DMS 273 treated with DMSO at 0.1 percent for 48 hours (cell line): ENCODE data around the gene VAMP7.
"Not testable (repeated sequence)": the region's sequence is repeated elsewhere in the genome, so short reads cannot be mapped to it uniquely, and the experiment has no call there.

Source experiments
- DNase-seq: peaks from one replicate; lab custom pipeline; 2025; lab: John Stamatoyannopoulos, UW

The VAMP7 gene

DNA sequence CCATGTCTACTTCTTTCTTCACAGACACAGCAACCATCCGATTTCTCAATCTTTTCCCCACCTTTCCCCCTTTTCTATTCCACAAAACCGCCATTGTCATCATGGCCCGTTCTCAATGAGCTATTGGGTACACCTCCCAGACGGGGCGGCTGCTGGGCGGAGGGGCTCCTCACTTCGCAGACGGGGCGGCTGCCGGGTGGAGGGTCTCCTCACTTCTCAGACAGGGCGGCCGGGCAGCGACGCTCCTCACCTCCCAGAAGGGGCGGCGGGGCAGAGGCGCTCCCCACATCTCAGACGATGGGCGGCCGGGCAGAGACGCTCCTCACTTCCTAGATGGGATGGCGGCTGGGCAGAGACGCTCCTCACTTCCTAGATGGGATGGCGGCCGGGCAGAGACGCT, 26.5 kb downstream of the VAMP7 start:
- DNase-seq: not testable (repeated sequence)

DNA sequence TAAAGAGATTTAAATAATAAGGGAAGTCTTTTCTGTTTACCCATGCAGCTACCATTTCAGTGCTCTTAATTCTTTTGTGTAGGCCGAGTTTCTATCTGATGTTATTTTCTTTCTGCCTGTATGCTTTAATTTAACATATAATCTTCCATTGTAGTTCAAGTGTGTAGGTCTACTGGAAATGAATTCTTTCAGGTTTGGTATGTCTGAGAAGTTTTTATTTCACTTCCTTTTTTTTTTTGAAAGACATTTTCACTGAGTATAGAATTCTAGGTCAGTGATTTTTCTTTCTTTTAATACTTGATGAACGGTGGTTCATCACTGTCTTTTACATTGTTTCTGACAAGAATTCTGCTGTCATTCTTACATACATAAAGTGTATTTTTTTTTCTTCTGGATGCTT, 42.1 kb downstream of the VAMP7 start:
- DNase-seq: no peak

DNA sequence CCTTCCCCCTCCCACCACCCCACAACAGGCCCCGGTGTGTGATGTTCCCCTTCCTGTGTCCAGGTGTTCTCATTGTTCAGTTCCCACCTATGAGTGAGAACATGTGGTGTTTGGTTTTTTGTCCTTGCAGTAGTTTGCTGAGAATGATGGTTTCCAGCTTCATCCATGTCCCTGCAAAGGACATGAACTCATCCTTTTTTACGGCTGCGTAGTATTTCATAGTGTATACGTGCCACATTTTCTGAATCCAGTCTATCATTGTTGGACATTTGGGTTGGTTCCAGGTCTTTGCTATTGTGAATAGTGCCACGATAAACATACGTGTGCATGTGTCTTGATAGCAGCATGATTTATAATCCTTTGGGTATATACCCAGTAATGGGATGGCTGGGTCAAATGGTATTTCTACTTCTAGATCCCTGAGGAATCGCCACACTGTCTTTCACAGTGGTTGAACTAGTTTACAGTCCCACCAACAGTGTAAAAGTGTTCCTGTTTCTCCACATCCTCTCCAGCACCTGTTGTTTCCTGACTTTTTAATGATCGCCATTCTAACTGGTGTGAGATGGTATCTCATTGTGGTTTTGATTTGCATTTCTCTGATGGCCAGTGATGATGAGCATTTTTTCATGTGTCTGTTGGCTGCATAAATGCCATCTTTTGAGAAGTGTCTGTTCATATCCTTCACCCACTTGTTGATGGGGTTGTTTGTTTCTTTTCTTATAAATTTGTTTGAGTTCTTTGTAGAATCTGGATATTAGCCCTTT, 49.9 kb downstream of the VAMP7 start:
- DNase-seq: not testable (repeated sequence)

DNA sequence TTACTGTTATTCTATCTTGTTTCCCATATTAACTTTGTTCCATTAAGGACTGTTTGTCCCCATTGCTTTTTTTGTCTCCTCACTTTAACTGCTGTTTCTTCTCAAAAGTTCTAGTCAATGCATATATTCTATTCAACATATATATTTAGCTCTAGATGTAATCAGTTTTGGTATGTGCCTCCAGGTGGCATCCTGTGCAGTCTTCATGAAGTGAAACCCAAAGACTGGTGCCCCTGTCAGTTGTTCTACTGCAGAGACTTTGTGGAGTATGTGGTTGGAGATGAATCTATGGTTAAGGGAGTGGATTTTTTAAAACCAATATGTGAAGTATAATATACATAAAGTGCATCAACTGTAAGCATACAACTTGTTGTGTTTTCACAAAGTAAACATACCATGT, 57.0 kb downstream of the VAMP7 start:
- DNase-seq: no peak

DNA sequence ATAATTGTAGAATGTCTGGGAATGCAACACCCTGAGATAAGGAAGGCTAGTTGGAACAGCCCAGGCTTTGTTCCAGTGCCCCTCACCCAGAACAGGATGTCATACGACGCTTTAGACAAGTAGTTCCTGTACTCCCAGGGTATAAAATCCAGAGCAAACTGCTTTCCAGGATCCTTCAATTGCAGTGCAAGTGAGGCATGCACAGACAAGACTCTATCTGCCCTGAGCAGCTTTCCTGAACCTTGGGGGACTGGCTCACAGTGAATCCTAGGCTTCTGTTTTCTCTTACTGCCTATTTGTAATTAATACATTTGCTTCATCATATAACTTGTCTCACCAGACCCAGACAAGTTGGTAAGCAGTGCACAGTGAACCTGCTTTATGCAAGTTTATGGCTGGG, 68.0 kb downstream of the VAMP7 start:
- DNase-seq: no peak

DNA sequence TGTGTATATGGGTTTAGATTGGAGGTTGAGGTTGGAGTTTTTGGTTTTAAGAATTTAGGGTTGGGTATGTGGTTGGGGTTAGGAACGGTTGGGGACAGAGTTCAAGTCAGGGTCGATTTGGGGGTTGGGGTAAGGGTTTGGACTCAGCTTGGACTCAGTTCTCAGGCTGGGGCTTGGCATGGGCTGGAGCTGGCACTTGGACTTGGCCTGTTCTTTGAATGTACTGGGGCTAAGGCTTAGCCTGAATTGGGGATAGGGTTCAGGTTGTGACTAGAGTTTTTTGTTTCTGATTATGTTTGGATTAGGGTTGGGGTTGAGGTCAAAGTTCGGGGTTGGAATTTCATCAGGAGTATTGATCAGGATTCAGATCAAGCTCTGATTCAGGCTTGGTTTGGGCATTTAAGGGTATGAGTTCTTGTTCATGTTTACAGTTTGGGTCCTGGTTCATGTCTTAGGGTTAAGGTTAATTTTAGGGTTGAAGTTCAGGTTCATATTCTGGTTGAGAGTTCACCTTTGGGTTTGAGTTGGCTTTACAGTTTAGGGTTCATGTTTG, 70.2 kb downstream of the VAMP7 start:
- DNase-seq: no peak

DNA sequence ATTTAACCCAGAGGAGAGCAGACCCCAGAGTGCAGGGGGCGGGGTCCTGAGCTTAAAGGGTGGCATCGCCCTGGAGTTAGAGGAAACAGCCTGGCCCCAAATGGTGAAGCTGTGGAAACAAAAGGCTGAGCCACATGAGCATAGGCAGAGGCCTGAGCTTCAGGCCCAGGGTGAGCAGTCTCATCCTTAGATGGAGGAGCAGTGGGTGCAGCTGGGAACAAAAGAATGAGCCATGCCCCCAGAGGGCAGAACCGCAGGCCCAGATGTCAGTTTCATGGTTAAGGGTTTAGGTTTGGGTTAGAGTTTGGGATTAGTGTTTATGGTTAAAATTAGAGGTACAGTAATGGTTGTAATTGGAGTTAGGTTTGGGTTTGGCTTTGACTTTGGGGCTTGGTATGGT, 71.9 kb downstream of the VAMP7 start:
- no peak for DNase-seq

DNA sequence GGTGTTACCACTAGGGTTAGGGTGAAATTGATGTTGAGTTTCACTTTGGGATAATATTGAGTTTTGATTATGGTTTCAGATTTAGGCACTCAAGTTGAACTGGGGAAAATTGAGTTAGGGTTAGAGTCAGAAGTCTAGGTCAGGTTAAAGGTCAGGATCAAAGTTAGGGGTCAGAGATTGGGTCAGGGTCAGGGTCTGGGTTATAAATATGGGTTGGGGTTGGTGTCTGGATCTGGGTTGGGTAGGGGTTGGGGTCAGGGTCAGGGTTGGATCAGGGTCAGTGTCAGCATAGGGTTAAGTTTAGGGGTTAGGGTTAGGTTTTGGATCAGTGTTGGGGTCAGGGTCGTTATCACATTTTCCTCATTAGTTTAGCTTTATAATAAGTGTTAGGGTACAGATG, 73.6 kb downstream of the VAMP7 start:
- DNase-seq: no peak

DNA sequence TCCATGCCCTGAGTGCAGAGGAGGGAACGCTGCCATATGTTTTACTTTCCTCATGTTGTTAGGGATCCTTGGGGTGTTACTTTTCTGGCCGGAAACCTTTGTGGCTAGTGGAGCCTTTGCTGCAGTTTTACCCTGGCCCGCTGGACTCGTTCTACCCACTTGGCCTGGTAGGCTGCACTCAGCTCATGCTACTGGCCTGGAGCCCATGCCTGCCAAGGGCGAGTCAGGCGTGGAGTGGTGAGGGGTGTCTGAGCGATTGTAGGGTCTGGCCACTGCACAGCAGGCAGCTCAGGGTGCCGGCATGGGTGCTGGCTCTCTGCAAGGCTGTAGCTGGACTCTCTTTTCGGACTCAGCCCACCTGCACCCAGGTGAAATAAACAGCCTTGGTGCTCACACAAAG, 75.0 kb downstream of the VAMP7 start:
- DNase-seq: no peak

DNA sequence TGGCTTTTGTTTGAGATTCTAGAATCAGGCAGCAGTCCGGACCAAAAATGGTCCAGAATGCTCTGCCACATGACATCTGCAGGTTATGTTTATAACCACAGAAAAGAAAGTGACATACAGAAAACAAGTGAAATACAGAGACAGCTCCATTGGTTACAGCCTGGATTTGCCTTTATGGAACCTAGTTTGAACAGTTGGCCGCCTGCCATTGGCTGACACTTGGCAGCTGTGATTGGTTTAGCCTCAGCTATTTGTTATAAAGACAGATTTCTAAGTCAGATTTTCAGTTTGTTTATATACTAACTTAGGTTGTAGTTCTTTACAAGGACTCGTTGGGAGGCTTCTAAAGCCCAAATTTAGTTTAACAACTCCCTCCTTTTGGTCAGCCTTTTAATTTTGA, 75.5 kb downstream of the VAMP7 start:
- no peak for DNase-seq

DNA sequence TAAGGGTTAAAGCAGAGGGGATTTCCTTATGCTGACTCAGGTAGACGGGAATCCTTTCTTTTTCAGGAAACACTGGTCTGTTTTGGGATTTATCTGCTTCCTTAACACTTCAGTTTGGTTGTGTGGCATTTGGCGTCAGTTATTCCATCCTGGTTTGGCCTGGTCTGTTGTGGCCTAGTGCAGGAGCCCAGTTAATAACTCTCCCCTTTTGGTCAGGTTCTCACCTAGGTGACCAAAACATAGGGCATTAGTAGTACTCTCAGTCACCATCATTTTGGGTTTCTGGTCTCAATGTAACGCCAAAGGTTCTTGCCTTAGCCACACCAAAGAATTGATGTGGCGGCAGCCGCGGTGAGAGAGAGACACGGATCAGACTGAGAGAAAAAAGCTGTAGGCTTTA, 76.7 kb downstream of the VAMP7 start:
- no peak for DNase-seq

DNA sequence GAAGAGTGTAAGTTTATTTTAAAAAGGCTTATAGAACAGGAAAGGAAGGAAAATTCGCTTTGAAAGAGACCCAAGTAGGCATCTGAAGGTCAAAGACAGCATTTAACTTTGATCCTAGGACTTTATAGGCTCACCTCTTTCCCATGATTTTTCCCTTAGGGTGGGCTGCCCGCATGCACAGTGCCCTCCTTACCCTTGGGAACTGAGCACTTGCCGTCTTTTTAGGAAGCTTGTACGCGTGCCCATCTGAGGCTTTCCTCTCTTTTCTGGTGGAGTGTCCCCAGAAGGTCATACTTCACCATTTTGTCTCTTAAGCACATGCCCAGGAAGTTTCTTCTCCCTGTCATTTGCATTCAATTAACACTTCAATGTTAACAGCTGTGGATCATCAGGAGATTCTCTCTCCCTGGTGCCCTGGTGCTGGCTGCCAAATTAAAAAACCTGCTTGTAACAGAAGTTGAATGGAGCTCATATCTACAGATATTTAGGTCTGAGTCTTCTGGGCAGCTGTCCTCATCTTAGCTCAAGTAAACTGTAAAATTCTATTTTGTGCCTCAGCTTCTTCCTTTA, 78.0 kb downstream of the VAMP7 start:
- DNase-seq: no peak

DNA sequence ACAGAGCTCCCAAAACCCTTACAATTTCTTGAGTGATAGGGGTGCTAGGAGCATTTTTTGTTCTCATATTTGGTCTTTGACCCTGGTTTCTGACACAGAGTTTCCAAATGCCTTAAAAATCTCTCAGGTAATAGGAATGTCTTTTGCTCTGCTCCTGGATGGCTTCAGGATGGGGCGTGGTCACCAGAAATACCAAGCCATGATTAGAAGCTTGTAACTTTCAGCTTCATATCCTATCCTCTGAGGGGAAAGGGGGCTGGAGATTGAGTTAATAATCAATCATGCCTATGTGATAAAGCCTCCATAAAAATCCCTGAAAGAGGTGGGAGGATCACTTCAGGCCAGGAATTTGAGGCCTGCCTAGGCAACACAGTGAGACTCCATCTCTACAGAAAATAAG, 81.8 kb downstream of the VAMP7 start:
- DNase-seq: no peak

DNA sequence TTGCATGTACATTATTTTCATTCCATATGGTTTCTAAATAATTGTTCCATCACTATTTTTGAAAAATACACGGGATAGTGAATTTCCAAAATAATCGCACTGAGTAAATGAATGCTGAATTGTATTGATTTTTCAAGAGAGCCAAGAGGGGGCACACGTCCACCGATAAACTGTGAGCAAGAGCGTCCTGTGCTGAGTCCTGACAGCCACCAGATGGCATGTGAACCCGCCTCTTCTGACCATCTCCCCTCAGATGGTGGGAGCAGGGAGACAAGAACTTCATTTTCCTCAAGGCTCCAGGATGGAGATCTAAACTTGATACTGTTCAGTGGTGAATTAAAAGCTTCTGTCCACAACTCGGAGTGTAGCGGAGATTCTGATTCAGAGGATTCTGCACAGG, 85.7 kb downstream of the VAMP7 start:
- peak; percentile 66 for DNase-seq

DNA sequence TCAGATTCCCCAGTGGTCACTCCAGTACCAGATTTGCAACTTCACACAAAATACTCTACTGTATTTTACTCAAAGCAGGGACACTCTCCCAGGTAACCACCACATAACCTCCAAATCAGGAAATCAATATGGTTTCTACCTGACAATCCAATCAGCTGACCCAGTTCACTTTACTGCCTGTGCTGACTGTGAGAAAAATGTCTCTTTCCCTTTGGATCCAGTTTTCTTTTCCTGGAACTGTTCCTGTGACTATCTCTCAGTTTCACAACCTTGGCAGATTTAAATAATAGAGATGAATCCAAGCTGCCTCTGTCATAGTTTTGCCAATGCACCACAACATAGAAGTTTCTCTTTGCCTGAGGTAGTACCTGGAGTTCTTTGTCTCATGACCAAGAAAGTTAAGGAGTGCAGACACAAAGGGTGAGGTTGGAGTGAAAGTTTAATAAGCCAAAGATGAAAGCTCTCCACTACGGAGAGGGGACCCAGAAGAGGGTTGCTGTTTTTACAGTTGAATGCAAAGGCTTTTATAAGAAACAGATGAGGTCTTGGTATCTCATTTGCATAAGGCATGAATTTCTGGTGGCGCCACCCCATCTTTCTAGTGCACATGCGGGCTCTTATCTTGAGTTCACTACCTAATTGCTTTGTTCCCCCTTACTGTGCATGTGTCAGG, 86.6 kb downstream of the VAMP7 start:
- no peak for DNase-seq

DNA sequence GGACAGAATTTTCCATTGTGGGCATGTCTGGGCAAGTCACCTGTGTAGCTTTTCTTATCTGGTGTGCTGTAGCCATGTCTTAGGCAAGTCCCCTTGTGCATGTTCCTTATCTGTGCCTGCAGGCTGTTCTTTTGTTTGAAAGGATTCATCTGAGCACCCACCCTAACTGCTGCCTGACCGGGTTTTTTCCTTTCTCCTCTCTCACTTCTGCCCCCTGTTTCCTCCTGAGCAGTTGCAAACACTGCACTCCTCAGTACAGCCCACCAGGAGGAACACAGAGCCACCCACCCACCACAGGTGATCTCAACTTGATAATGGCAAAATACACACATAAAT, 87.1 kb downstream of the VAMP7 start:
- no peak for DNase-seq

DNA sequence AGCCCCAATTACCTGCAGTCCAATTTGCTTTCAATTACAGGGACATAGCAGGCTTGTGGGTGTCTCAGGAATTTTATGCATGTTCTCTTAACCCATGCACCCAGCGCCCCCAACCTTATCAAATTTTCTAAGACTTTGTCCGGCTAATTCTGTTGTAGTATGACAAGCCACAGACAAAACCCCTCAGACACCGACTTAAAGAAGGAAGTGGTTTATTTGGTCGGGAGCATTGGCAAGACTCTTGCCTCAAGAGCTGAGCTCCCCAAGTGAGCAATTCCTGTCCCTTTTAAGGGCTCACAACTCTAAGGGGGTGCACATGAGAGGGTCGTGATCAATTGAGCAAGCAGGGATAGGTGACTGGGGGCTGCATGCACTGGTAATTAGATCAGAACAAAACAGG, 87.6 kb downstream of the VAMP7 start:
- no peak for DNase-seq

DNA sequence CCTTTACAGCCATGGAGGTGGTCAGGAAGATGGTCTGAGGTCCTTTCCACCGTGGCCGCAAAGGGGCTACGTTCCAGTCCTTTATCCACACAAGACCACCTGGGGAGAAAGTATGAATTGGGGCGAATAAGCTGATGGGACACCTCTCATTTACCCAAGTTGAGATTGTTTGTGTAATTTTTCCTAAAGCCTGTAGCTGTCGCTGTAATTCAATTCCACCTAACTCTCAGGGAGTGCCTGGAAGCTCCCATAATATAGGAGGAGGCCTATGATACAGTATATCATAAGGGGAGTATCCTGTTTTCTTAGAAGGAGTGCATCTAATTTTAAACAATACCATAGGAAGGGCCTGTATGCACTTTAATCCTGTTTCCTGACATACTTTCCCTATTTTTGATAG, 90.5 kb downstream of the VAMP7 start:
- not testable (repeated sequence) for DNase-seq

DNA sequence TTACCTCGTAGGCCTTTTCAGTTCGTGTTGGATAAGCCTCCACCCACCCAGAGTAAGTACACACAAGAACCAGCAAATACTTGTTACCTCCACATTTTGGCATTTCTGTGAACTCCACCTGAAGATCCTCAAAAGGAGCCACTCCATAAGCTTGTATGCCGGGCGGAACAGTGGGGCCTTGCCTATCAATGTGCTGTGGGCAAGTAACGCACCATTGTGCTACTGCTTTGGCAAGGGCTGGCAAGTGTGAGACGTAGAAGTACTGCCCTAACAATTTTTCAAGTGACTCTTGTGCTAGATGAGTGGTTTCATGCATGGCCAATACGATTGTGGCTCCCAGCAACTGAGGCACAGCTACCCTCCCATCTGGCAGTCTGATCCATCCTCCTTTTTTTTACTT, 91.1 kb downstream of the VAMP7 start:
- DNase-seq: not testable (repeated sequence)

DNA sequence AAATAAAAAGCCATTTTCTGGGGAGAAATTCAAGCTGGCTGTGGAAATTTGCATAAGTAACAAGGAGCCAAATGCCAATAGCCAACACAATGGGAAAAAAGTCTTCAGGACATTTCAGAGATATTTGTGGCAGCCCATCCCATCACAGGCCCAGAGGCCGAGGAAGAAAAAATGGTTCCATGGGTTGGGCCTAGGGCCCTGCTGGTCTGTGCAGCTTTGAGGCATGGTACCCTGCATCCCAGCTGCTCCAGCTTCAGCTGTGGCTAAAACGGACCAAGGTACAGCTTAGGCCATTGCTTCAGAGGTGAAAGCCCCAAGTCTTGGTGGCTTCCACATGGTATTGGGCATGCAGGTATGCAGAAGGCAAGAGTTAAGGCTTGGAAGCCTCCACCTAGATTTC, 102.2 kb downstream of the VAMP7 start:
- DNase-seq: no peak

DNA sequence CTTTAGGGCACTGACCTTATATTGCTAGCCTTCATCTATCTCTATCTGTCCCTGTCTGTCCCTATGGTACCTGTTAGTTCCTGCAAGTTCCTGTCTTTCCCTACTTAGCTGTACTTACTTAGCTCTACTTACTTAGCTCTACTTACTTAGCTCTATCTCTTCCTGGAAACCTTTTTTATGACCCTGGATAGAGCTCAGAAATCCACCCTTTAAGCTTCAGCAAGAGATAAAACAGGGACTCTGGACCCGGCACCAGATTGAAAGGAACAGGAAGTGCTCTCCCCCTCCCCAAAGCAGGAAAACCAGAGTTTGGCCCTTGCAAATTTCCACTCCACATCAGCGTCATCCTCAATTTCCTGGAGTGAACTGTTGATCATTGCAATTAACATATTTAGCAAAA, 104.1 kb downstream of the VAMP7 start:
- no peak for DNase-seq

DNA sequence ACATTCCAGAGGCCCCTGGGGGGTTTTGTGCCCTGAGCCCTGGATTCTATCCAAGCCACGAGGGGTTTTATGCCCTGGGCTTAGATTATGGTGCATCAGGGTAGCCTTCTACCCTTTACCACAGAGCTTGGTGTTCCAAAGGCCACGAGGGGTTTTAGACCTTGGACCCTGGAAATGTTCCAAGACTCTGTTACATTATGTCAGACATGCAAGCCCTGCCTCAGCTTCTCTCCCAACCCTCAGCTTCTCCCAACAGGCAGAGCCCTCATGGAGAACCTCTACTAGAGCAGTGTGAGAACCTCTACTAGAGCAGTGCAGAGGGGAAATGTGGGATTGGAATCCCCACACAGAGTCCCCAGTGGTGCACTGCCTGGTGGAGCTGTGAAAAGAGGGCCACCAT, 105.8 kb downstream of the VAMP7 start:
- not testable (repeated sequence) for DNase-seq

DNA sequence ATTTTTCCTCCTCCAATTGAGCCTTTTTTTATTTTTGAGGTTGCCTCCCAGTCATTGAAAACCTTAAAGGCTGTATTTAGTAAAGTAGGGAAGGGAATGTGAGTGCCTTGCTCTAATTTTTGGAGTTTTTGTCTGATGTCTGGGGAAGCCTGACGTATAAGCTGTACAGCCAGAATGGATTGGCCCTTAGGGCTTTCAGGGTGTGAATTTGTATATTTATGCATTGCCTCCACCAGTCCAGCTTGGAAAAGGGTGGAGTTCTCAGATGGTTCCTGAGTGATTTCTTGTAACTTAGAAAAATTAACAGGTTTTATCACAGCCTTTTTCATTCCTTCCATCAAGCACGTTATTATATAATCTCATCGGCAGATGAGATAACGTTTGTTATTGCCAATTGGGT, 107.7 kb downstream of the VAMP7 start:
- DNase-seq: no peak
